Fibroblast of mammary gland (primary cell): ENCODE data around the gene MUC22.
"Not testable (repeated sequence)": the region's sequence is repeated elsewhere in the genome, so short reads cannot be mapped to it uniquely, and the experiment has no call there.

Experiments
- DNase-seq: peaks from one replicate; pipeline ENCODE4 v3.0.0-alpha.2; 2010; ENCODE audit warnings: low read depth
- H3K4me3 ChIP-seq: 2 replicates; pipeline ENCODE4 v1.5.1; 2011; ENCODE audit warnings: low read depth, mild to moderate bottlenecking, low read length, moderate library complexity; ENCODE audit not compliant: control insufficient read depth
- TF ChIP-seq, protein P1 (sequence below): conservative IDR thresholded peaks from 2 replicates; pipeline ENCODE4 v1.5.1; 2011; ENCODE audit warnings: low read depth, low read length, inconsistent platforms; ENCODE audit not compliant: control insufficient read depth, insufficient read depth

MUC22 gene

DNA sequence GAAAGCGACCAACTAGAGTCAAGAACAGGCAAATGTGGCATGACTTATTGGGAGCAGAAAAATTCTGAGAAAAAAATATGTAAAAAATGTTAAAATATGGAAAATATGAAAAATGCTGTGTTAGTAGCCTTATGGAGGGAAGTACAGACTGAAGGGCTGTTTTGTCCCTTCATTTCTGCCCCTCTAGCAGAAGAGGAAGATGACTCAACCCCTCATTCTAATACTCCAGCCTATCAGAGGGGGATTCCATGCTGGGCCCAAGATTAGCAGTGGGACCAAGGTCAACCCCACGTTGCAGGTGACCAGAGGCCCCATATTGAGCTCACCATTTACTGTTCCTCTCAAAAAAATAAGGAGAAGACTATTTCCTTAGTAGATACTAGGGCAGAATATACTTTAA, 18.4 kb upstream of the MUC22 start:
- H3K4me3 ChIP-seq: no peak overlapping the region
- DNase-seq: no peak
- TF ChIP-seq, protein P1, sequence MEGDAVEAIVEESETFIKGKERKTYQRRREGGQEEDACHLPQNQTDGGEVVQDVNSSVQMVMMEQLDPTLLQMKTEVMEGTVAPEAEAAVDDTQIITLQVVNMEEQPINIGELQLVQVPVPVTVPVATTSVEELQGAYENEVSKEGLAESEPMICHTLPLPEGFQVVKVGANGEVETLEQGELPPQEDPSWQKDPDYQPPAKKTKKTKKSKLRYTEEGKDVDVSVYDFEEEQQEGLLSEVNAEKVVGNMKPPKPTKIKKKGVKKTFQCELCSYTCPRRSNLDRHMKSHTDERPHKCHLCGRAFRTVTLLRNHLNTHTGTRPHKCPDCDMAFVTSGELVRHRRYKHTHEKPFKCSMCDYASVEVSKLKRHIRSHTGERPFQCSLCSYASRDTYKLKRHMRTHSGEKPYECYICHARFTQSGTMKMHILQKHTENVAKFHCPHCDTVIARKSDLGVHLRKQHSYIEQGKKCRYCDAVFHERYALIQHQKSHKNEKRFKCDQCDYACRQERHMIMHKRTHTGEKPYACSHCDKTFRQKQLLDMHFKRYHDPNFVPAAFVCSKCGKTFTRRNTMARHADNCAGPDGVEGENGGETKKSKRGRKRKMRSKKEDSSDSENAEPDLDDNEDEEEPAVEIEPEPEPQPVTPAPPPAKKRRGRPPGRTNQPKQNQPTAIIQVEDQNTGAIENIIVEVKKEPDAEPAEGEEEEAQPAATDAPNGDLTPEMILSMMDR: no peak

DNA sequence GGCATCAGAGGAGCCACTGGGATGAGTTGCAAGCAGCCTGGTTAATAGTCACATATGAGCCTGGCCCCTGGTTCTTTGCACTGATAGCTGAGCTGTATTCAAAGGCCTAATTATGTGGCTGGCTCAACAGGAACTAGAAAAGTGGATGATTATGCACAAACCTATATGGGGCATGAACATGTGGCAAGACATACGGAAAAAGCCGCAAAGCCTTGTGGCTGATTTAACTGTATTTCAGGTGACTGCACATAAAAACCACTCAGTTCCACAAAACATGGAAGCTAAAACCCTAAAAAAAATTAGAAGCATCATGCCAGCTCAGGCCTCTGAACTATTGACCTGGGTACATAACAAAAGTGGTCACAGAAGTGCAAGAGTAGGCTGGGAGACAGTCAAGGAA, 13.0 kb upstream of the MUC22 start:
- TF ChIP-seq, protein P1: no peak
- no peak for DNase-seq
- no peak overlapping the region for H3K4me3 ChIP-seq

DNA sequence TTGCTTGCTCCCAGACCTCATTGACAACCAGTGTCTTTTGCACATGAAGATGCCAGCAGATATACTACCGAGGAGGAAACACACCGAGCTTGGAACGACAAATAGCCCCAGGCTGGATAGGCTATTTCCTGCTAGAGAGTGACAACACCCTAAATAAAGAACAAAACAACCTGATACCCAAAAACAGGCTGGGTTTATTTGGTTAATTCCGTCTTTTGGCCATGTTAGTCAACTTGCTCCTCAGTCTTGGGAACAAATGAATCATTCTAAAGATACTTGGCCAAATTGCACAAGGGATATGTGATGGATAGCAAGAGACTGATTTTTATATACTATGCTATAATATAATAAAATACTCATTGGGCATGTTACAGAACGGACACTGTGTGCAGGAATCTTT, 11.5 kb upstream of the MUC22 start:
- peak; percentile 61 for DNase-seq
- TF ChIP-seq, protein P1: no peak
- H3K4me3 ChIP-seq: no peak overlapping the region

DNA sequence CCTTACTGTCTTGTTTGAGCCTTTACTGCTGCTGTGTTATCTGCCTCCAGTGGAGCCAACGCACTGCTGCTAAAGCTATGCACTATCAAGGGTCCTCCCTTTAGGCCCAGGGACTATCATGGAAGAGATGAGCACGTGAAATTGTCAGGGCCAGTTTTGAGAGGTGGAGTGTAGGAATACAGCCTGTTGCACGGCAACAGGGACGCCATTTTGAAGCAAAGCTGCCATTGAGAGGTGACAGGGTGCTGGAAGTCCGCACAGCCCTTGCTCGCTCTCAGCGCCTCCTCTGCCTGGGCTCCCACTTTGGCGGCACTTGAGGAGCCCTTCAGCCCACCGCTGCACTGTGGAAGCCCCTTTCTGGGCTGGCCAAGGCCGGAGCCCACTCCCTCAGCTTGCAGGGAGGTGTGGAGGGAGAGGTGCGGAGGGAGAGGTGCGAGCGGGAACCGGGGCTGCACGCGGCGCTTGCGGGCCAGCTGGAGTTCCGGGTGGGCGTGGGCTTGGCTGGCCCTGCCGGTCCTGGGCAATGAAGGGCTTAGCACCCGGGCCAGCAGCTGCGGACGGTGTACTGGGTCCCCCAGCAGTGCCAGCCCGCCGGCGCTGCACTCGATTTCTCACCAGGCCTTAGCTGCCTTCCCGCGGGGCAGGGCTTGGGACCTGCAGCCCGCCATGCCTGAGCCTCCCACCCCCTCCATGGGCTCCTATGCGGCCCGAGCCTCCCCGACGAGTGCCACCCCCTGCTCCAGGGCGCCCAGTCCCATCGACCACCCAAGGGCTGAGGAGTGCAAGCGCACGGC, 10.0 kb upstream of the MUC22 start:
- not testable (repeated sequence) for DNase-seq, H3K4me3 ChIP-seq

DNA sequence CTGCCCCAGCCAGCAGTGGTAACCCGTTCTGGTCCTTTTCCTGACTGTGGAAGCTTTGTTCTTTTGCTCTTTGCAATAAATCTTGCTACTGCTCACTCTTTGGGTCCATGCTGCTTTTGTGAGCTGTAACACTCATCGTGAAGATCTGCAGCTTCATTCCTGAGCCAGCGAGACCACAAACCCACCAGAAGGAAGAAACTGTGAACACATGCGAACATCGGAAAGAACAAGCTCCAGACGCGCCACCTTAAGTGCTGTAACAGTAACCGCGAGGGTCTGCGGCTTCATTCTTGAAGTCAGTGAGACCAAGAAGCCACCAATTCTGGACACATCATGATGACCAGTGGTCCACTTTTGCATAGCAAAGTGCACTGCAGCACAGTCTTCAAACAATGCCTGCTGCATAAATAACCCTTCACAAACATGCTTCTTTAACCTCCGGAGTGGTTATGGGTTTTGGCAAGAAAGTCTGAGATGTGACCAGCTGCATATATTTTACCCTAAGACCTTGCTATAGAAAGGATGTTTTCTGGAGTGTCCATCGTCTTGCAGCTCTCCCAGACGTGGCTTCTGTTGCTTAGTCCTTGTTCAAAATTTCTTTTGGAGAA, 8.9 kb upstream of the MUC22 start:
- no peak overlapping the region for H3K4me3 ChIP-seq
- DNase-seq: no peak
- TF ChIP-seq, protein P1: no peak

DNA sequence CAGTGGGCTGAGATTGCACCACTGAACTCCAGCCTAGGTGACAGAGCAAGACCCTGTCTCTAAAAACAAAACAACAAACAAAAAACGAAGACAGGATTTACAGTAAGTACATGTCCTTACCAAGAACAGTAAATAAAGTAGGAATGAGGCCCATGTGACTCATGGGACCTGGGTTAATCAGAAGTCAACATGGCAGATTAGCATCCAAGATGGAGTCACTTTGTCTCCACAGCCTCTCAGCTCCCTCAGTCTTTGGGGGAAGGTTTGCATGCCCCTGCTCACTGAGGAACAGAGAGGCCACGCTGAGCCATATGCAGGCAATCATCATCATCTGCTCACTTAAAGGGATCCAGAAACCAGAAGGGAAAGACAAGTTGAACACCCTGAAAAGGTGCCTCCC, 7.8 kb upstream of the MUC22 start:
- no peak overlapping the region for H3K4me3 ChIP-seq
- TF ChIP-seq, protein P1: no peak
- DNase-seq: no peak

DNA sequence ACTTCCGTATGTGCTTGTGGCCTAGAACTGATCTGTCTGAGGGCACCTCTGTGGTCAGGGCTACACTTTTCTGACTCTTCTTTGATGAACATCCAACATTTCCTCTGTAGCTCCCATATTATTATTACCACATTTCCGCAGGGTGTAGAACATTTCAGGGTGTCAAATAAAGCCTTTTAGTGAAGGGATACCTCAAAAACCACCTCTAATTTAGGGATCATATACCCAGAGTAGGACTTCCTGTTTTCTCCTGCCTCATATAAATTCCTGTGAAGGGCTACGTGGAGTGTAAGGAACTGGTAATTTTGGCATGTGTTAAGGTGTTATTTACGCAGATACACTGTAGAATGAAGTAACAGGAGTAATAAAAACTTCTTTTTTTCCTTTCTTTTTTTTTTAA, 5.5 kb upstream of the MUC22 start:
- H3K4me3 ChIP-seq: no peak overlapping the region
- TF ChIP-seq, protein P1: no peak
- no peak for DNase-seq
